ENCODE data around the gene PARN. TPM values are rescaled to one million over a fixed set of nuclear protein-coding genes. Genes with fewer than 3 reads are reported as not detected.

PARN gene
- total and polyA plus RNA-seq, 2 of the 8 experiments (the other 6 are each of a cell fraction or from before 2014, with no cell fraction given): 24.5 to 44.6 TPM

DNA sequence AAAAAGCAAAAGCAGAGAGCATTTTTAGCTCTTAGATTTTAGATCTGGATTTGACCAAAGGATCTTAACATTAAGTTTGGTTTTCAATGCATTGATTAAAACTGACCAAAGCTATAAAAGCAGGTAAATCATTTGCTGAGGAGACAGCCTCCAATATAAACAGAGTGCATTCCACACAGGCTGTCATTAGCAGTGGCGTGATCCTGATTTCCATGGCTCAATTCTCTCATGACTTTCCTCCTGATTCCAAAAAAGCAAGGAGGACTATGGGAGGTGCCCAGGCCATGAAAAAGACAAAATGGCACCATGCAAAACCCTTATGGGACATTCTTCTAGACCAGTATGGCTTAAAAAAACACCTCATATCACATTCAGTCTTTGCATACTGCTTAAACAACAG, 53.5 kb downstream of the PARN start:
- Histone ChIP-seq H4K5ac (ENCODE audit: insufficient read length, low read depth, low read length) (no peak overlapping the region), H3K18ac (ENCODE audit: extremely low read depth, low read length) (no peak overlapping the region), H3K79me2 (ENCODE audit: control insufficient read depth in 1 of 2, insufficient read depth in 2 of 2, low read length in 2 of 2) (no peaks in the 10 kb centered on the region), H3K4ac (replicated peaks; ENCODE audit: insufficient read length, low read depth, low read length) (no peak overlapping the region), H2BK20ac (ENCODE audit: low read length) (no peak overlapping the region), H2AFZ (ENCODE audit: low read length) (no peak overlapping the region), H3K36me3 (ENCODE audit: control insufficient read depth in 2 of 4, insufficient read depth in 4 of 4, low read length in 3 of 4) (peaks cover 4 to 61% (median 37%) of the 10 kb centered on the region in 4 experiments; a peak in 7 of 8 replicates), H4K8ac (ENCODE audit: extremely low read depth, insufficient read depth, low read length) (no peak overlapping the region), H3K4me2 (ENCODE audit: insufficient read depth in 1 of 2, low read depth in 2 of 2, low read length in 2 of 2) (no peak overlapping the region), H3K56ac (replicated peaks; ENCODE audit: insufficient read length, low read depth, low read length) (no peak overlapping the region), H2BK5ac (ENCODE audit: low read depth, low read length) (no peak overlapping the region), H3K79me1 (ENCODE audit: low read depth, low read length) (no peaks in the 10 kb centered on the region), H3K9ac (replicated peaks in 1 of 4; ENCODE audit: extremely low read depth in 1 of 4, low read depth in 3 of 4, low read length in 3 of 4) (no peak overlapping the region), H4K20me1 (replicated peaks in 1 of 2; ENCODE audit: control insufficient read depth in 1 of 2, insufficient read depth in 2 of 2, low read length in 2 of 2) (no peaks in the 10 kb centered on the region), H3K27me3 (replicated peaks in 1 of 4; ENCODE audit: control insufficient read depth in 3 of 4, extremely low read depth in 1 of 4, insufficient read depth in 3 of 4, low read length in 3 of 4) (no peaks in the 10 kb centered on the region), H2BK15ac (ENCODE audit: low read length) (no peak overlapping the region), H3K14ac (ENCODE audit: insufficient read length) (no peak overlapping the region), H4K91ac (replicated peaks; ENCODE audit: insufficient read length, low read length) (no peak overlapping the region), H3K23ac (ENCODE audit: insufficient read length) (no peak overlapping the region), H3K9me3 (ENCODE audit: insufficient read depth in 2 of 2, low read depth in 1 of 2, low read length in 1 of 2) (peaks cover 4 to 11% of the 10 kb centered on the region in 2 experiments; a peak in 2 of 4 replicates), H2AK5ac (ENCODE audit: low read depth, low read length) (no peak overlapping the region), H3K4me3 (ENCODE audit: extremely low read depth in 1 of 4, insufficient read depth in 2 of 4, low read depth in 3 of 4, low read length in 4 of 4) (no peak overlapping the region), H2BK12ac (ENCODE audit: low read depth, low read length) (no peak overlapping the region), H2BK120ac (replicated peaks; ENCODE audit: low read depth, low read length) (no peak overlapping the region), H3K27ac (ENCODE audit: low read depth, low read length) (no peak overlapping the region), H3K4me1 (replicated peaks in 1 of 4; ENCODE audit: control insufficient read depth in 3 of 4, insufficient read depth in 4 of 4, low read length in 3 of 4) (no peaks in the 10 kb centered on the region; a peak in 2 of 7 replicates), H3K23me2 (ENCODE audit: low read depth, low read length) (no peaks in the 10 kb centered on the region)
- DNase-seq (ENCODE audit: low read depth in 1 of 2, low spot score in 2 of 2) (no peak), FAIRE-seq (no peak)
- ChIA-PET CTCF (ENCODE audit: partially characterized antibody) (no interaction called here), POLR2A (ENCODE audit: partially characterized antibody) (interaction anchor here (1.6 to 3.2 kb wide), 2 partner anchors 10 to 13 kb away, joined by 3 to 10 read pairs; no protein-coding TSS in a partner anchor)
- WGBS, 2 experiments (ENCODE audit: extremely low coverage in 1 of 2, insufficient coverage in 1 of 2, insufficient read length in 1 of 2, insufficient replicate concordance in 2 of 2, low coverage in 1 of 2, low lambda C conversion rate in 2 of 2, missing lambda C conversion rate in 1 of 2): 100% methylated on average over 1 of the region's 1 CpG; no CpG with 5 or more reads in 1 of the 2 experiments
- no peak for TF ChIP-seq SAP30 (IDR thresholded peaks at IDR 0.05; ENCODE audit: insufficient read depth, insufficient replicate concordance, low read length)
- TF ChIP-seq CHD1 (IDR thresholded peaks at IDR 0.05; ENCODE audit: low read depth, low read length): no peak
- no peak for TF ChIP-seq NANOG (IDR thresholded peaks at IDR 0.05; ENCODE audit: insufficient read depth, low read depth, low read length, poor library complexity, severe bottlenecking)
- no peak for TF ChIP-seq CEBPB (IDR thresholded peaks at IDR 0.05; ENCODE audit: low read depth, low read length)
- no peak for TF ChIP-seq PHF8 (conservative IDR thresholded peaks at IDR 0.05; ENCODE audit: low read depth, low read length)
- TF ChIP-seq HDAC2 (IDR thresholded peaks at IDR 0.05; ENCODE audit: borderline replicate concordance in 1 of 2, low read depth in 2 of 2, low read length in 2 of 2): no peak
- TF ChIP-seq SIN3A (conservative IDR thresholded peaks at IDR 0.05 in 1 of 2, IDR thresholded peaks at IDR 0.05 in 1 of 2; ENCODE audit: low read depth in 1 of 2, low read length in 2 of 2): no peak
- no peak for TF ChIP-seq MAFK (IDR thresholded peaks at IDR 0.05; ENCODE audit: low read depth, low read length)
- no peak for TF ChIP-seq RAD21 (IDR thresholded peaks at IDR 0.05 in 1 of 2, conservative IDR thresholded peaks at IDR 0.05 in 1 of 2; ENCODE audit: low read depth in 2 of 2, low read length in 2 of 2)
- no peak for TF ChIP-seq SRF (IDR thresholded peaks at IDR 0.05; ENCODE audit: low read depth, low read length)
- TF ChIP-seq BCL11A (IDR thresholded peaks at IDR 0.05; ENCODE audit: low read depth in 2 of 2, low read length in 2 of 2): no peak
- no peak for TF ChIP-seq JUND (IDR thresholded peaks at IDR 0.05; ENCODE audit: low read length)
- no peak for TF ChIP-seq NRF1 (IDR thresholded peaks at IDR 0.05; ENCODE audit: low read depth, low read length)
